GM19455 (cell line): ENCODE results near the gene ZBTB48.
"Not testable (repeated sequence)": the region's sequence is repeated elsewhere in the genome, so short reads cannot be mapped to it uniquely, and the experiment has no call there.

Experiments
- ATAC-seq: cut with Tn5 transposase; IDR thresholded peaks from one replicate; pipeline ENCODE4 v1.9.1; 2021; ENCODE audit not compliant: unreplicated experiment

Gene ZBTB48

DNA sequence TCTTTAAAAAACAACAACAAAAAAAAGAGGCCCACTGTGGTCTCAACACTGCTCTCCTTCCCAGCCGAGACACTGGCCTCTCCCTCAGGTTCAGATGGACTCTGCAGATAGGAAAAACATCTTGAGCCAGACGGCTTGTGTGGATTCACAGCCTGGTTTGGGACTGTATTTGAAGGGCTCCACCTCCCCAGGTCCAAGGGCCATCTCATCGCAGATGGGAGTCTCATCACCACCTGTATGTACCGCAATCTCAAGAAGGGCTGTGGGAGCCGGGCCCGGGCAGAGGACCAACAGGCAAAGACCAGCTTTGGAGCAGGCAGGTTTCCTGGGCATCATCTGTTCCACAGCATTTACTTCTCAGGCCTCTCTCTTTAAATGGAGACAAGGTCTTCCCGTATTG is 10.3 kb downstream of the ZBTB48 start:
- no peak for ATAC-seq

DNA sequence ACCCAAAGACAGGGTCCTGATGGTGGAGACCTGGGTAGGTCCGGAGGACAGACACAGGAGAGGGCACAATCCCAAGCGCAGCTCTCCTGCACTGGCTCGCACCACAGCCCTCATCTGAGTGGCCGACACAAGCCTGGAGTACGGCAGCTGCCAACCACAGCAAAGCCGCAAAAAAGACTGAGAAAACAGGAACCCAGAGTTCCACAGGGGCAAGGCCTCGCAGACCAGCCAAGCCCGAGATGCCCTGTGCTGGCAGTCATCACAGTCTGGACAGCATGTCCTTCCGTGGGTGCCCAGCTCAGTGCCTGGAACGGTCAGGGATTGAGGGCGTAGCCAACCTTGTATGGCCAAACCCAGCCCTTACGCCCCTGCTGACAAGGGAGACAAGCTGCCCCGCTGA is 11.4 kb downstream of the ZBTB48 start:
- ATAC-seq: no peak

DNA sequence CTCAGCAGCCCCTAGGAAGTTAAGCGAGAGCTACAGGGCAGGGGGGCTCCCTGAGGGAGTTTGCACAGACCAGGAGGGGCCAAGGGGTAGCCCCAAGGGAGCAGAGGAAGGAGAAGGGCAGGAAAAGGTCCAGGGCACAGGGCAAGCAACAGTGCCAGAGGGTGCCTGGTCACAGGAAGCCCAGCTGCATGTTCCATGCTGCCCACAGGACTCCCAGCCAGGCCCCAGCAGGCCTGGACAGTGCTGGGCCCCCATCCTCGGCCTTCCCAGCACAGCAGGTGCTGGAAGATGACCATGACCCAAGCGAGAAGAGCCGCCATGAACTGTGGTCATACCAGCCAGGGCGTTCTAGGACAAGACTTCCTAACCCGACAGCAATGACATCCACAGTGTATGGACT is 11.8 kb downstream of the ZBTB48 start:
- ATAC-seq: no peak

DNA sequence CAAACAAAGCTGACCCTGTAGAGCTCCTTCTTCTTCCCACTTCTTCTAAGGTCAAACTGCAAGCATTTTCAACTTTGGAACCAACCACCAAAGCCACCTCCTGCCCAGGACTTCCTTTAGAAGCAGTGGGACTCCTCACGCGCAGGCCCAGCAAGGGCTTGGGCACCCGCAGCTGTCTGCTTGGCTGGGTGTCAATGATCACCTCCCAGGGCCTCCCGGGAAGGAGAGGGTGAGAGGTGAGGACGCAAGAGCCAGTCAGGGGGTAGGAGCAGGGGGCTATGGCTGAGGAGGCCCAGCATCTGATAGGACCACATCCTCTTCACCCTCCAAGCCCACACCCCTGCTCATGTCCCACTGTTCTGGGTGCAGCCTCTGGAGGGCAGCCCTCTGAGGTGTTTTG is 12.6 kb downstream of the ZBTB48 start:
- no peak for ATAC-seq

DNA sequence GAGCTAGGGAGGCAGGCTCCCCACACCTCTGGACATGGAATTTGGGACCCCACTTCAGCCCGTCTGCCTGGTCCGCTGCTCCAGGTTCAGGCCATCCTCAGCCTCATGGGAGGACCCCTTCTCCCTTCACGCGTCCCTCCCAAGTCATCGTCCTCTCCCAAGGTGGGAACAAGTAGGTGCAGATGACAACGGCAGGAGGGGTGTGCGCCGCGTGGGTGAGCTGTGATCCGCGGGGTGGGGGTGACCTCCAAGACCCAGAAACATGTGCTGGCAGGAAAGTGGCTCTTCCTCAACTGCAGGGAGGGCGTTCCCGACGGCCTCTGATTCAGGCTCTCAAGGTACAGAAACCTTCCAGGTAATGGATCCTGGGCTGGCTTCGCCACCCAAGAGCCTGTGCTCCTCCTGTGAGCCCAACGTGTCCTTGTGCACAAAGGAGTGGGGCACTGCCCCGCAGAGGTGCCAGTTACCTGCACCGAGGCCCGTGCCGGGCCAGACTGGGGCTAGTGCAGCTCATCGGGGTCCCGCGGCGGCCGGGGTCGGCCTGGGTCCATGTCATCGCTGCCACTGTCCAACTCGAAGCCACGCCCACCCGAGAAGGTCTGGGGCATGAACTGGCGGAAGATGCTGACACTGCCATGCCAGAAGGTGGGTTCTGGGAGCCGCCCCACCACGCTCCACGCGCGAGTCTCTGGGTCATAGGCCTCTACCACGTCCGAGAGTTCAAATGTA is 13.2 kb downstream of the ZBTB48 start:
- ATAC-seq: no peak

DNA sequence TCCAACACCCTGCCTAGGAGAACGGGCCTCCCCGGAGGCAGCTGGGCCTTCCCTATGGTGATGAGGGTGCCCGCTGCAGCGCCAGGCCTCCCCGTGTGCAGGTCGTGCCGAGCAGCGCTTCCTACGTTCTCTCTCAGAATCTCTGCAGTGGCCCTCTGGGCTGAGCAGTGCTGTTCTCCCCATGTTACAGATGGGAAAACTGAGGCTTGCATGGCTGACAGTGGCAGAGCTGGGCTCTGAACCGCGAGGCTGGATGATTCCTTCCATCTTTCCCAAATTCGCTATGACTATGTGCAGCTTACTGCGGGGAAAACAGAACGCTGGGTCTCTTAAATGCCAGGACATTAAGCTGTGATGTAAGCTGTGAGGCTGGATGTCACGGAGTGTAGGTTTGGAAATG is 14.0 kb downstream of the ZBTB48 start:
- no peak for ATAC-seq

DNA sequence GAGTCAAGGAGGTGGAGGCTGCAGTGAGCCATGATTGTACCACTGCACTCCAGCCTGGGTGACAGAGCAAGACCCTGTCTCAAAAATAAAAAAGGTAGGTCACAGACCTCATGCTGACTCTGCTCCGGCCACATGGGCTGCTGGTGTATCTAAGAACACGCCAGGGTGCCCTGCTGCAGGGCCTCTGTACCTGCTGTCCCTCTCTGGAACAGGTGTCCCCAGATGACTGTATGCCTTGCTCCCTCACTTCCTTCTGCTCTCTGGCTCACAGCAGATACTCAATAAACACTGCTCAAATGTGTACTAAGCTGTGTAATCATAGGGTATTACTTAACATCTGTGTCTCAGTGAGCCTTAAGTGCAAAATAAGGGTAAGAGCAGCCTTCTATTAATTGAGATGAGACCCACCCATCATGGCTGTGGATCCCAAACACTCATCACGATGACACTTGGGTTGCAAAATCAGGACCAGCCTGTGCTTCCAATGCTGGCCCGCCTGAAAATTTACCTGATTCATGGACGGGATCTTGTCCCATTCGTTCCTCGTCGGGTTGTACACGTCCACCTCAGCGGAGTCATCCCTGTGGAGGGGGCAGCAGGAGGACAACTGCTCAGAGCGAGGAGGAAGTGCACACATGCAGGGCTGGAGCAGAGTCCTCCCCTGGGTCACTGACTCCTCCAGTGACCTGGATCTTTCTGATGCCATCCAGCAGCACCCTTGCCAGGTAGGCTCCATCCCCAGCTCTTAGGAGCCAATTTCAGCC is 15.4 kb downstream of the ZBTB48 start:
- no peak for ATAC-seq

DNA sequence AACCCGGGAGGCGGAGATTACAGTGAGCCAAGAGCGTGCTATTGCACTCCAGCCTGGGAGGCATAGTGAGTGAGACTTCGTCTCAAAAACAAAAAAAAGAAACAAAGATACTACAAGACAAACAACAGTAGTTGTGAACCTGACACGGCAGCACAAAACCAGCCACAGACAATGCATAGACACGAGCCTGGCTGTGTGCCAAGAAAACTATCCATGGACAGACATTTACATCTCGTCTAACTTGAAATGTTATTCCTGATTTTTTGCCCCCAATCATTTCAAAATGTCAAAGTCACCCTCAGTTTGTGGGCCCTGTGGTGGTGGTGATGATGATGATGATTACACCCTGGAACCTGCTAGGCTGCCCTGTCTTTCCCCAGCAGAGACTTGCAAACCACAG is 16.6 kb downstream of the ZBTB48 start:
- no peak for ATAC-seq

DNA sequence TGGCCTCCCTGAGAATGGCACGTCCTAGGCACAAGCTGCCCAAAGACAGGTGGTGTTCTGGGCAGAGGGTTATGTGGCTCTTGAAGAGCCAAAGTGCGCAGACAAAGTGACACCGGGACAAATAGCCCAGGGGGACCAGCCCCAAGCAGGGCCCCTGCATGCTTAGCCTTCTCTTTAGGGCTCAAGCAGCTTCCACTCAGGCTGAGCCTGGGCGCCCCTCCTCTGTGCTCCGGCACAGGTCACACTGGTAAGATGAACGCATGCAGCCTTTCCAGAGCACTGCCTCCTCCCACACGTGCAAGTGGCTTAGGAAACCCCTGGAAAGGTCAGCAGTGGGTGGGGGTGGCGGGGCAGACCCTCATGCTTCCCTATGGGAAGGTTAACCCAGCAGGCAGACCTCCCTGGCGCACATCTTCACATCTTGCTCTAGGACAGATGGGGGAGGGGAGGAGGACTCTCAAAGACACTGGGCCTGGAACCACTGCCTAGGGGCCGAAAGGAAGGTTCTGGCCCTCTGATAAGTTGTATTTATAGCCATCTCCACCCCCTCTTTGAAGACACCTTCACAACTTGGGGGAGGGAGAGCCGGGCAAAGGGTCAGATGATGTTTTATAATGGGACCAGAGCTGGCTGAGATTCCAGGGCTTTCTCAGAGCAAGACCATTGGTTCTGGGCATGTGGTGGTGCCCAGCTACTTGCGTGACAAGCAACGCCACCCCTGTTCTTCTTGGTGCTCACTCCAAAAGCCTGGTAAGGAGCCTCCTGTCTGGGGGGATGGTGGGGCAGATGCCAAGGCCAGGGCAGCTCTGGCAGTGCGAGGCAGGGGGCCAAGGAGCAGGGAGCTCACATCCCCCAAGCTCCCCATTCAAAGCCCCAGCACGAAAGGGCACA is 17.3 kb downstream of the ZBTB48 start:
- no peak for ATAC-seq

DNA sequence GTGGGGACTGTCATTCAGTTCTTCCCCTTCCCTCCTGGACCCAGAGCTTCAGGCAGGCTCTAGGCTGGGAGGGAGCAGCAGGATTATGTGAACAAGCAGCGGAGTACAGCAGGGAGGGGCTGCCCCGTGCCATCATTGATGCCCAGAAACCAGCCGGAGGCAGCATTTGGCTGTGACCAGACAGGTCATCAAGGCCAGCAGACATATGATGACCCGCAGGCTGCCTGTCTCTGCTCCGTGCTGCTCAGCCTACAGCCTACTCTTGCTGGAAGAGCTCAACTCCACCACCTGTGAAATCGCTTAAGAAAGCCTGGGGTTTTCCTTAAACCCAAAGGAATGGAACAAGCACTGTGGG is 18.0 kb downstream of the ZBTB48 start:
- no peak for ATAC-seq

DNA sequence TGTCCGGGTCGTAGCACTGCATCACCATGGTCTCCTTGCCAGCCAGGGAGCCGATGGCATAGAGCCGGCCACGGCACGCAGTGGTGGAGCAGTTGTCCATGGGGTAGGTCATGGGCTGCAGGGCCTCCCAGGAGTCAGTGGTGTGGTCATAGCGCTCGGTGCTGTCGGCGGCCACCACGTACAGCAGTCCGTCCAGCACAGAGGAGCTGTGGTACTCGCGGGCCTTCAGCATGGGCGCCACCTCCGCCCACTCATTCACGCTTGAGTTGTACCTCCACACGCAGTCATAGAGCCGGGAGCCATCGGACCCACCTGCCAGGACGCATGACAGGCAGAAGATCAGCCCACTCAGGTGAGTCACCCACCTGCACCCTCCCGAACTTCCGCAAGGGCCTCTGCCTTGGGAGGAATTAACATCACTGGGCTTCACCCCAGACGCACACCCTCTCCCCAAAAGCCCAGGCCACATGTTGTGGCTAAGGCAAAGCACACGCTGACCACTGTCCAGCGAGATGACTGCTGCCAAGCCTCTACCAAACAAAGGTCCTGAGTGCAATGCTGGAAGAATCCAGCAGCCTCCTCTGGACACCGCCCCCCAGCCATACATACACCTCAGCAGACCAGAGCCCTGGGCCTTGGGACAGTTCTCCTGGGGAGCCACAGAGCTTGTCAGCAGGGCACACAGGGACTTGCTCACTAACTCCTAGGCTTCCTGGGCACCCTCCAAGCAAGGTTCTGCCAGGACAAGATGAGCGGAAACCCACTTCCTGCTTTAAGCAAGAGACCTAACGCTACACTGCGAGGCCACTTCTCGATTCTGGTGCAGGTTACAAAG is 19.6 kb downstream of the ZBTB48 start:
- ATAC-seq: no peak

DNA sequence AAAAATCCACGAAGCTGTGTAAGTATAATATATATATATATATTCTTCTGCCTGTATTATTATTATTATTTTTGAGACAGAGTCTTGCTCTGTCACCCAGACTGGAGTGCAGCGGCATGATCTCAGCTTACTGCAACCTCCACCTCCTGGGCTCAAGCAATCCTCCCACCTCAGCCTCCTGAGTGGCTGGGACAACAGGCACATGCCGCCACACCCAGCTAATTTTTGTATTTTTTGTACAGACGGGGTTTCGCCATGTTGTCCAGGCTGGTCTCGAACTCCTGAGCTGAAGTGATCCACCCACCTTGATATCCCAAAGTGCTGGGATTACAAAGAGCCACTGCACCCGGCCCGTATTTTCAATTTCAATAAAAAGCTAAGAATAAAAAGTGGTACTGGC is 20.2 kb downstream of the ZBTB48 start:
- not testable (repeated sequence) for ATAC-seq

DNA sequence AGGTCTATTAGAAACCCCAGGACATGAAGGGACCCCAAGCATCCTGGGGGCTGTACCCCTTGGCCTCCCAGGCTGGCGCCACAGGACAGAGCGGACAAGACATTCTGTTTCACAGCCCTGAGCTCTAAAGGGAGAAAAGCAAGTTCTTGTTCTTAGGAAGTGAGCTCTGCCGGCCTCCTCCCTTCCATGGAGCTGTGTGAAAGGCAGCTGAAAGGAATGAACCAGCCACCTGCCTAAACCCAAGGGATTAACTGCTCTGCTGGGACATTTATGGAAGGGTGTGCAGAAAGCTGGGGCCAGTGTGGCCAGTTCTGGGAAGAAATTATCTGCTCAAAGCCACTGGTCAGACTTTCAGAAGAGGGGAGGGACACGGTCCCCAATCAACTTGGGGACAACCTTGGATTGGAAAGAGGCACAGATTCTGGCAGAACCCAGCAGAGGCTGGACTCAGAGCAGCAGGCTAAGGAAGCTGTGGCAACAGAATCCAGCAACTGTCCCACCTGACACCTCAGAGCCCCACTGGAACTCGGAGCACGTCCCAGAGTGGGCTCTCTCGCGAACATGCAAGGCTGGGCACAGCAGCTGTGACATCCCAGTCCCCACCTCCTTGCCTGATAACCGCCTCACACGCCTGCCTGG is 20.7 kb downstream of the ZBTB48 start:
- ATAC-seq: no peak

DNA sequence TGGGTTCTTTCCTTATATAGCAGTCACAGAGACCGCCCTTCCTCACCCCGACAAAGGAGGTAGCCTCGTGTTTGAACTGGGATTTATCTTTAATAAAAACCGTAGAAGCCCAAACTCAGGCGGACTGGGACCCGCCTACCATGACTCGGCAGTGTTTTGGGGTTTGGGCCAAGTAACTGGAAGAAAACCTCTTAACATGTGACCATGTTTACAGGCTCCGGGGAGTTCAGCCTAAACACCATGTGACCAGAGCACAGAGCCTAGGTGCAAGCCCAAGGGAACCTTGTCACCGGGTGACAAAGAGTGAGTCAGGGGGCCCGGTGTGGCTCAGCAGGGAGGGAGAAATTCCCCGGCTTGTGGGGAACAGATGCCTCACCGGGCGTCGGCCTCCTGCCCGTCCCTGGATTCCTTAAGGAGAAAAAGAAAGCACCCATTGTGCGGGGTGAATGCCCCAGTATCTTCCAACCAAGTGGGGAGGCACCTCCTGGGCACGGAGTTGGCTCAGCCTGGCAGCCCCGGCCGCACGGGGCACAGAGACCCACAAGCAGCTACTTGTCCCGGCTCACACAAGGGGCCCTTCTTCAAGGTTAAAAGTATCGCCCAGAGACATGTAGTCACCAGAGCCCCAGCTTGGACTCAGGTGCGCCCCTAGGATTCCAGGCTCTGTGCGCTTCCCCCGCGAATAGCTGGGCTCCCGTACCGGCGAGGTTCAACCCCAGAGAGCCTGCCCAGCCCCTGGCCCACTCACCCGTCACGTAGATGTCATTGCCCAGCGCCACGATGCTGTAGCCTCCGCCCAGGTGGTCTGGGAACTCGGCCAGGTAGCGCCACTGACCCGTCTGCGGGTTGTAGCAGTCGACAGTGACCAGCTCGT is 21.5 kb downstream of the ZBTB48 start:
- no peak for ATAC-seq

DNA sequence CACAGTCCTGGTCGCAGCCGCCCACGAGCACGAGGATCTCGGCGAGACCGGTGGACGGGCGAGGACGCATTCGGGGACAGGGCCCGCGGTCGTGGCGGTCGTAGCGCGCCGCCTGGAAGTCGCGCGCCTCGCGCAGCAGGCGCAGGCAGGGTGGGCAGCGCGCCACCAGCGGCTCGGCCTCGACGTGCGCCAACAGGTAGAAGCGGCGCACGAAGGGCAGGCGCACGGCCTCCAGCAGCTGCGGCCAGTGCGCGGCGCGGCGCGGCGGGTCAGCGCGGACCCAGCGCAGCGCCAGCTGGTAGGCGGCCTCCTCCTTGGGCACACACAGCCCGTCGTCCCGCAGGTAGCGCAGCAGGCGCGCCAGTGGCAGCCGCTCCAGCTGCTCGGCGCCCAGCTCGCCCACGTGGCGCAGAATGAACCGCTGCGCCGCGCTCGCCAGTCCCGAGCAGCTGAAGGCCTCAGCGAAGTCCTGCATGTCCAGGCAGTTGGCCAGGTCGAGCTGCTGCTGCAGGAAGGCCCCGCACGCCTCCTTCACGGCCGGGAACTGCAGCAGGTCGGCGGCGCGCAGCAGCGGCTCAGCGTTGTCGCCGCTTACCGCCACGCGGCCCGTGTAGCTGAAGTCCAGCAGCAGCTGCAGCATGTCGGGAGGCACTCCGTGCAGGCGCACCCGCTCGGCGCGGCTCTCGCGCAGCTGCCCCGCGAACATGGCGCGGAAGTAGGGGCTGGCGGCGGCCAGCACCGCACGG is 22.3 kb downstream of the ZBTB48 start:
- ATAC-seq: peak; percentile 46

DNA sequence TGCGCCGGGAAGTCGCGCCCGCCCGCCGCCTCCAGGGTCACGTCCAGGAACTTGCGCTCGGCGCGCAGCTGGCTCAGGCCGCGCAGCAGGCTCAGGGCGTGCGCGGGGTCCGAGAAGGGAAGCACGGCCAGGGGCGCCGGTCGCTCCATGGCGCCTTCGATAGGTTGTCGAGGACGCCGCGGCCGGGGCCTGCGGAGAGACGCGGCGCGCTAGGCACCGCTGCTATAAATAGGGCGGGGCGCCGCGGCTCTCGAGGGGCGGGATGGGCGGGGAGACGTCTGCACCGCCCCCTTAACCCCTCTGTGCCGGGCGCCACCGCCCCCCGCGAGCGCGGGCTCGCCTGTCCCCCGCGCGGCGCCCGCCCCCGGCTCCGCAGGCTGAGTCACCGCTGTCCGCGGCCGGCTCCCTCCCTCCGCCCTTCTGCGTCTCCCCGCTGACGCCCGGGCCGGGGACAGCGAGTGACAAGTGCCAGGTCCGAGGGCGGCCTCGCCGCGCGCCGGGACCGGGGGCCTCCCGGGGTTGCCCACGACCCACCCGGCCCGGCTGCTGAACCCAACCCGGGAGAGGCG is 23.0 kb downstream of the ZBTB48 start, which contains the start of gene KLHL21:
TSS of gene KLHL21 (minus strand) at position 201 of the 569 bp plus-strand sequence. CDS start at position 149, 52 bp downstream.
- peak; percentile 47 for ATAC-seq

DNA sequence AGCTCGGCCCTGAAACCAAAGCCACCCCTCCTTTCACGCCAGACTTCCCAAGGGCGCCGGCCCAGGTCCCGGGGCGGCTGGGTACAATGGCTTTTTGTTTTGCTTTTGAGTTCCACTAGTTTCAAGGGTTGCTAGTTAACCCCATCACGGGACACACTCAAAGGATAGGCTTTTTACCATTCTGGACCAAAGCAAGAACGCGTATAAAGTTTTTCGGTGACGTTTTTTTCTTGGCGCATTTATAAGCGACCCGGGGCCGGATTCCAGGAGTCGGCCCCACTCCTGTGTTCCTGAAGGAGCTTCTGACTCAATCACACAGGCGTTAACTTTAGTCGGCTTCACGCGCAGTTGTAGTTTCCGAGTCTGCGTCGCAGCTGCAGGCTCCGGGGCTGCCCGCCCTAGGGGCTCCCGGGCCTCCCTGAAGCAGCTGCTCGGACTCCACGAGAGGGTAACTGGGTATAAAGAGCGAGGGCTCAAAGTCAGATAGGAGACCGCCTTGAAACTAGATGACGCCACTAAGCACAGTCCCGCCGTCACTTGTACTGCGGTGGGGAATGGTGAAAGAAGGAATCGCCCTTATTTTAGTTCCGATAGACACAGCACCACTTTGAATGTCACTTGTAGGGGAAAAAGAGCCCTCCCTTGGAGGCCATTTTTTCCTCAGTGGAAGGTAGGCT is 23.6 kb downstream of the ZBTB48 start:
- ATAC-seq: peak; percentile 28
